HCEC 1CT (cell line): ENCODE measurements around the gene FASTKD3.
"Not testable (repeated sequence)": the region's sequence is repeated elsewhere in the genome, so short reads cannot be mapped to it uniquely, and the experiment has no call there.

ENCODE experiments used
- DNase-seq: peaks from one replicate; pipeline ENCODE4 v3.0.0-alpha.2; 2017

FASTKD3 gene

DNA sequence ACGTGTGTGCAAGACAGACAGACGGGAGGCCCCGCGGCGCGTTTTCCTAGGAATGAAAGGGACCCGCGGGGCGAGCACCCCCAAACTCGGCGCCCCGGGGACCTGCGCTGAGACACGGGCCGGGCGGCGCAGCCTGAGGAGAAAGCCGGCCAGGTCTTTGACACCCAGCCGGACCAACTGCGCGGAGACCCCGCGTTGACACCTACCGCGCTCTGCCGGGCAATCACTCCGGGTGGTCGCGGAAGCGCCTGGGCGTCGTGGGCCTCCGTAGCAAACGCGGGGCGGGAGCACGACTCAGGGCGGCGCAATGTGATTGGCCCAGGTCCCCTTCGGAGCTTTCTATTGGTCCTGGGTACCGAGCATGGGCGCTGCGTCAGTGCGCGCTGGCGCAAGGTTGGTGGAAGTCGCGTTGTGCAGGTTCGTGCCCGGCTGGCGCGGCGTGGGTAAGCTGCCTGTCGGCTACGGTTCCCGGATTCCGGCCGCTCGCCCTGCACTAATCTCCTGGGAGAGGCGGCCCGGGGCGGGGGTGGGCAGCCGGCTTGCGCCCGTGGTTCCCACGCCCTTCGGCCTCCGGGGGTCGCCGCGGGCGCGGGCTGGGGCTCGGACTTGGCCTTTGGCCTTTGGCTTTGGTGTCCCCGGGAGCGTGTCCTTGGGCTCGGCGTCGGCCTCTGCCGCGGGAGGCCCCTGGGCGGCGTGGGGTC lies at the start of gene FASTKD3, which contains the start of gene MTRR:
FASTKD3 (minus strand) TSS at position 259 of the 701 bp plus-strand sequence. CDS start 948 bp downstream, outside the sequence.
MTRR (plus strand) TSS at position 376 of the 701 bp plus-strand sequence. CDS start 1,647 bp downstream, outside the sequence.
- peak; percentile 92 for DNase-seq

GRCh38 chr5:7917130-7918123 lies 48.6 kb upstream of the FASTKD3 start:
- no peak for DNase-seq

DNA sequence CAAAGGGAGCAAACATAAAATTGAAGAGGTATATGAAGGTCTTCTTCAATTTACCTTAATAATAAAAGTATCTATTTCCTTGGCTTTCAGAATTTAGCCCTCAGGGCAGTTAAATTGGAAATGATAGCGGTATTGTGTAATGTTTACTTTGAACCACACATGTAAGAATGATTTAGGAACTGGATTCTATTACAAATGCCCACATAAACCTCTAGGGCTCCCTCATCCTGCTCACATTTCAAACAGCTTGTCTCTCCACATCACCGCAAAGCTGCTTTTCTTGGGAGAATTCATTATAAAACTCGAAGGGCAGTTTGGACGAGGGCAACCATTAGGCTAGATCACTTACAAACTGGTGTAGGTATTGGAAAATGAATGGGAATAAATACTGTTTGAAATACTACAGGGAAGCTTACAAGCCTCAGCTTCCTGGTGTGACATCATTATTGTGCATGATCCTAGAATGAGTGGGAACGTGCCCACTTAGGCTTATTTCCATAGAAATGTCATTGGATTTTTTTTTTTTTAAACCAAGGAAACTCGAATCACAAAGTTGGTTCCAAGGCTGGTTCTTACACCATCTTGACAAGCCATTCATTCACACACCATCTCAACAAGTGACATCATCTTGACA lies 47.5 kb upstream of the FASTKD3 start:
- no peak for DNase-seq

DNA sequence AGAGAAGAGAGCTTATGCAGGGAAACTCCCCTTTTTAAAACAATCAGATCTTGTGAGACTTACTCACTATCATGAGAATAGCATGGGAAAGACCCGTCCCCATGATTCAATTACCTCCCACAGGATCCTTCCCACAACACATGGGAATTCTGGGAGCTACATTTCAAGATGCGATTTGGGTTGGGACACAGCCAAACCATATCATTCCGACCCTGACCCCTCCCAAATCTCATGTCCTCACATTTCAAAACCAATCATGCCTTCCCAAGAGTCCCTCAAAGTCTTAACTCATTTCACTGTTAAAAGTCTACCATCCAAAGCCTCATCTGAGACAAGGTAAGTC lies 42.6 kb upstream of the FASTKD3 start:
- not testable (repeated sequence) for DNase-seq

DNA sequence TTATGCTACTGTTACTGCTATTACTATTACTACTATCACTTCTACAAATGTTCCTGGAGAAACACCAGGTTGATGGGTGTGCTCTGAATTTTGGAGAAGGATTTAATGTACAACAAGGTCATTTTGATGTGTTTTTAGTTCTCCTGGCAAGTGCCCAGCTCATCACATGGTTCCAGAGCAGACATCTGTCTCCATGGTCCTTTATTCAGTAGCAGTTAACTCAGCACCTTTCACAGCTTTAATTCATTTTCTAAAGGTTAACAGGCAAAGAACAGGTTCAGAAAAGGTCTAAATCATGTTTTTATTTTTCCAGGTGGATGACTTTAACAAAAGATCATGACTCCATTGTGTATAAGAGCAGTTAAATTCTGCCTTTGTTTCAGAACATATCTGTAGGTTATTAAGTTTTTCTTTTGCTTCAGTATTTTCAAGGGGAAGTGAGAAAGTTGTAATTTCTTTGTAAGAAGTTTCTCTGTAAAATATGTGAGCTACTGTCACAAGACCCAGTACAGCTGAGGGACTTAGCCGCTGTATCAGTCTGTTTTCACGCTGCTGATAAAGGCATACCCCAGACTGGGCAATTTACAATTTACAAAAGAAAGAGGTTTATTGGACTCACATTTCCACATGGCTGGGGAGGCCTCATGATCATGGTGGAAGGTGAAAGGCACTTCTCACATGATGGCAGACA lies 42.1 kb upstream of the FASTKD3 start:
- DNase-seq, result no peak

- no peak for DNase-seq
Observed at GRCh38 chr5:7908317-7908716, 39.5 kb upstream of the FASTKD3 start.

- no peak for DNase-seq
Observed at GRCh38 chr5:7907612-7908011, 38.8 kb upstream of the FASTKD3 start.

DNA sequence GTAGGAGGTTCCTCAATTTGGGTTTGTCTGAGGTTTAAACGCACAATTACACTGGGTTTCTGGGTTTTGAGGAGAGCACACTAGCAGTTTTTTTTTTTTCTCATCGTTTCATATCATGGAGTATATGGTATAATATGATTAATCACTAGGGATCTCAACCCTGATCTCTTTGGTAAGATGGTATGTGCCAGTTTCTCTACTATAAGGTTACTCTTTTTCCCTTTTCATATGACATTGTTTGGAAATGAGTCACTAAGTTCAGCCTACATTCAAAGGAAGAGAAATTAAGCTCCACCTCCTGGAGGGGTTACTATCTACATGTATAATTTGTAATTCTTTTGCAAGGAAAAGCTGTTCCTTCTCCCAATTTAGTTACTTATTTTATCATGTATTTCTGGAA lies 35.3 kb upstream of the FASTKD3 start:
- DNase-seq, result peak; percentile 85

- no peak for DNase-seq
Observed at GRCh38 chr5:7902666-7903625, 34.1 kb upstream of the FASTKD3 start.

DNA sequence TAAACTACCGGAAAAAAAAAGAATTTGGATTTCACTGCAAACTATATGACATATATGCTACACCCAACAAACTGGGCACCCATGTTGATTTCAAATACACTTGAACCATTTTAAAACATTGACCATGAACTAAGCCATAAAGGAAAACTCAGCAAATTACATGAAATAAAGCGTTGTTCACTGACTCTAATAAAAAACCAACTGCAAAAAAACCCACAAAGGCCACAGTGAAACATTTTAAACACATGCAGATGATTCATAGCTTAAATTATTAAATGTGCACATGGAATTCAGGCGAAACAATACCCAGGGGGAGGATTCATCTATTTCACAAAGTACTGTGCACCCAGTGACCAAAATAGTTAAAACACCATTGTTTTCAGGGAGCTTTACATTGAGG lies 33.4 kb upstream of the FASTKD3 start:
- DNase-seq, result no peak

- peak; percentile 34 for DNase-seq
Observed at GRCh38 chr5:7897014-7897600, 28.3 kb upstream of the FASTKD3 start.

- no peak for DNase-seq
Observed at GRCh38 chr5:7894860-7895259, 26.0 kb upstream of the FASTKD3 start.

GRCh38 chr5:7894439-7894838 lies 25.6 kb upstream of the FASTKD3 start:
- DNase-seq, result no peak

GRCh38 chr5:7888901-7889300 lies 20.1 kb upstream of the FASTKD3 start:
- DNase-seq, result no peak

DNA sequence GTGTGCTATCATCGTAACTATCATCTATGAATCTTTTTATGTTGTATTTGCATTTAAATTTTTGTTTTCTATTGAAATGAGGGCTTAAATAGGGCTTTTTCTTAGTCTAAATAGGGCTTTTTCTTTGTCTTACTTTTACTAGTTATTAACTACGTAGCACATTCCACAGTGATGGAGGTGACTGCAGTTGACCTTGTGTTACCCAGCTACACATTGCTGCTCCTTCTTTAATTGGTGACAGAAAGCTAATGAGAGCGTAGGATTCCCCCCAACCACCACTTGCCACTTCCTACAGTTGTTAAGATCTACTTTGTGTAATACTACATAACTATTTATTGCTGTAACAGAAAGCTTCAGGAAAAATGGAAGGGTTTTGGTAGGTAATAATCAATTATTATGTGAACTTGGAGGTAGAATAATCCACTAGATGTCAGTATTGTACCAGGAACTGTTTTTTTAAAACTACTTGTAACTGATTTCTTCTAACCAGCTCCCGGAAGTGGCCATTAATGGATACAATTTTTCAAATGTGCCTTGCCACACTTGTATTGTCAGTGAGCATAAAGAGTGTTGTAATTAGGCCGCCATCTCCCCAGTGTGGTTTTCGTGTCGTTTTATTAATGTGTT lies 18.1 kb upstream of the FASTKD3 start:
- peak; percentile 61 for DNase-seq

DNA sequence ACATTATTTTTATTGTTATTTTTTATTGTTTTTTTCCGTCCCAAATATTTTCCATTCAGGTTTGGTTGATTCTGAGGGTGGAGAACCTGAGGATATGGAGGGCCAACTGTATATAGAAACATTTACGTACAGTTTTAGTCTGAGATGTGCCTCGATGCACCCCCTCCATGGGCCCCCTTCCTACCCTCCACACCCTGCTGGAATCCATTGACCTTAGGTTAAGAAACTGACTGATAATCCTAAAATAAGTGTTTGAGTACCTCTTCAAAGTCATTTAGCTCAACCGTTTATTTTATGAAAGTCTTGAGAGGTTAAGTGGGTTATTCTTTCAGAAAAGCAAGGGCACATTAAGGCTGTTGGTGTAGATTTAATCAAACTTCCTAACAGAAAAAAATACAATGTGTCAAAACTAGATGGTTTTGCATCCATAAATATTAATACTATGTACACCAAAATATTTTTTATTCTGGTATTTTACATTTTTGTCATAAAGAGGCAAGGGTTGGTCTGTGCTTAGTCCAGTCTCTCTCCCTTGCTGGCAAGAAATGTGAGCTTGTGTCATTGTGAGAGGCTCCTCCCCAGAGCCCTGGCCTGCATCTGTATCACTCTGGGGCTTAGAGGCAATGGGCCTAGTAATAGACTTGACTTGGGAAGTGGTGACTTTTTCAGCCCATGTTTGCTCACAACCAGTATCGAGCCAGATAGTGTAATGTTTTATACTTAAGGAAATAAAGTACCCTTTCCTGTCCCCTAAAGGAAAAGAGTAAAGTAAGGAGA lies 15.8 kb upstream of the FASTKD3 start:
- no peak for DNase-seq

DNA sequence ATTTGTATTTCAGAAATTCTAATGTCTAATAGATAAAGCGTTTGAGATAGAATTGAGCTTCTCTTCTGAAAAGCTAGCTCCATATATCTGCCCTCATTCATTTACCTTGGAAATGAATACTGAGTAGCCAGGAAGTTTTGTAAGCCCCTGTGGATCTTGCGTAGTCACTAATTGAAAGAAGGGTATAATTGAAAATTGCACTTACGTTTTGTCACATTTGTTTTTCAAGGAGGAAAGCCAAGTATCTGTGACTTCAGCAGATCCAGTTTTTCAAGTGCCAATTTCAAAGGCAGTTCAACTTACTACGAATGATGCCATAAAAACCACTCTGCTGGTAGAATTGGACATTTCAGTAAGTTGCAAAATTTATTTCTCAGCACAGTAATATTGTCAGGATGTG lies 14.1 kb upstream of the FASTKD3 start:
- no peak for DNase-seq

GRCh38 chr5:7881816-7882215 lies 13.0 kb upstream of the FASTKD3 start:
- no peak for DNase-seq

GRCh38 chr5:7881091-7881490 lies 12.3 kb upstream of the FASTKD3 start:
- no peak for DNase-seq

DNA sequence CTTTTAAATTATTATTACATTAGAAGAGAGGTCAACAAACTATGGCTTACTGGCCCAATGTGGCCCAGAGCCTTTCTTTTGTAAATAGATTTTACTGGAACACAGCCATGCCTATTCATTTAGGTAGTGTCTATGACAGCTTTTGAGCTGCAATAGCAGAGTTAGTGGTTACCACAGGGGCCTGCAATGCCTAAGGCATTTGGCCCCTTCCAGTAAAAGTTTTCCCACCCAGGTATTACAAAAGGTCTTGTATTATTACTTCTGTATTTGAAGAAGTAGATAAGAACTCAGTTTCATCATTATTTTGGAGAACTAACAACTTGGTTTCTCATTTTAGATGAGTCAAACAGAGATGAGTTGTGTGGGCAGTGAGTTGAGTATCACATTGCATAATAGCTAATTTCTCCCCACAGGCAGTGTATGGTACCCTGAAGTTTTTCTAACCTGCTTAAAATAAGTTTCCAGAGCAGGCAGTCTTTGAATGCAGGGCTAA lies 9.6 kb upstream of the FASTKD3 start:
- peak; percentile 26 for DNase-seq
